GM19395 (cell line): ENCODE results near the gene PRDX5.

Experiments
- ATAC-seq: cut with Tn5 transposase; IDR thresholded peaks from one replicate; pipeline ENCODE4 v1.9.1; 2021; ENCODE audit warnings: mild to moderate bottlenecking, moderate library complexity; ENCODE audit not compliant: unreplicated experiment

Gene PRDX5

GRCh38 chr11:64359712-64360445 lies 42.0 kb downstream of the PRDX5 start:
- peak; percentile 3 for ATAC-seq

GRCh38 chr11:64360448-64360921 lies 42.6 kb downstream of the PRDX5 start:
- no peak for ATAC-seq

- no peak for ATAC-seq
Observed at GRCh38 chr11:64361659-64362058, 43.7 kb downstream of the PRDX5 start.

- no peak for ATAC-seq
Observed at GRCh38 chr11:64362339-64362738, 44.4 kb downstream of the PRDX5 start.

- ATAC-seq, result no peak
Observed at GRCh38 chr11:64364435-64364834, 46.5 kb downstream of the PRDX5 start.

GRCh38 chr11:64364911-64365310 lies 47.0 kb downstream of the PRDX5 start:
- ATAC-seq, result no peak

- ATAC-seq, result no peak
Observed at GRCh38 chr11:64366751-64367150, 48.8 kb downstream of the PRDX5 start.

GRCh38 chr11:64367931-64368672 lies 50.2 kb downstream of the PRDX5 start:
- ATAC-seq, result no peak

- ATAC-seq, result no peak
Observed at GRCh38 chr11:64368673-64369074, 50.8 kb downstream of the PRDX5 start.

GRCh38 chr11:64369440-64370421 lies 51.8 kb downstream of the PRDX5 start:
- no peak for ATAC-seq

GRCh38 chr11:64371201-64371600 lies 53.3 kb downstream of the PRDX5 start:
- ATAC-seq, result no peak
